MCF 10A (cell line): ENCODE measurements around the gene PGM2. TPM values are rescaled to one million over a fixed set of nuclear protein-coding genes. Genes with fewer than 3 reads are reported as not detected.

ENCODE experiments used
- BruUV-seq: library from RNA; stranded (reverse); fragments of 400-500 nt; replicated peaks from 2 replicates; lab custom pipeline; 2021; lab: Mats Ljungman, UMichigan
- CTCF ChIA-PET: fragments of 300-600 bp; sonication (Branson Sonifier 250); formaldehyde crosslinking; extraction: SDS; loops from one replicate; lab custom pipeline; 2021; ENCODE audit warnings: antibody characterized with exemption, inconsistent platforms; lab: Yijun Ruan, JAX
- POLR2A ChIA-PET: fragments of 300-600, 350-650 bp; sonication (Branson Sonifier 250); formaldehyde crosslinking; extraction: SDS; loops from one replicate; lab custom pipeline; 2020; ENCODE audit warnings: antibody characterized with exemption, inconsistent platforms; lab: Yijun Ruan, JAX
- DNase-seq: peaks from one replicate; pipeline ENCODE4 v3.0.0-alpha.2; 2018; ENCODE audit not compliant: unreplicated experiment
- H3K27ac Mint-ChIP-seq: one replicate; pipeline ENCODE4 v1.8.0; 2022; ENCODE audit warnings: mild to moderate bottlenecking, low read depth, mixed read lengths; ENCODE audit not compliant: unreplicated experiment
- H3K27me3 Mint-ChIP-seq: one replicate; pipeline ENCODE4 v1.8.0; 2022; ENCODE audit warnings: mixed read lengths; ENCODE audit not compliant: insufficient read depth, unreplicated experiment
- H3K36me3 Mint-ChIP-seq: one replicate; pipeline ENCODE4 v1.8.0; 2022; ENCODE audit warnings: mild to moderate bottlenecking, moderate library complexity, mixed read lengths; ENCODE audit not compliant: insufficient read depth, unreplicated experiment
- H3K4me1 Mint-ChIP-seq: one replicate; pipeline ENCODE4 v1.8.0; 2022; ENCODE audit warnings: mixed read lengths; ENCODE audit not compliant: insufficient read depth, unreplicated experiment
- H3K4me3 Mint-ChIP-seq: one replicate; pipeline ENCODE4 v1.8.0; 2022; ENCODE audit warnings: mild to moderate bottlenecking, moderate library complexity, mixed read lengths; ENCODE audit not compliant: unreplicated experiment
- H3K9me3 Mint-ChIP-seq: one replicate; pipeline ENCODE4 v1.8.0; 2022; ENCODE audit warnings: mixed read lengths; ENCODE audit not compliant: unreplicated experiment
- intact Hi-C: fragments of 100-400 bp; cut with micrococcal nuclease; formaldehyde crosslinking; loops from 2 replicates; pipeline ENCODE4 v1.14.1; 2022
- total RNA-seq: library from RNA; stranded (reverse); gene quantifications from 2 replicates; pipeline ENCODE4 v1.2.3, GENCODE V29; 2022
- TF ChIP-seq, protein P1 (sequence below): fragments of 200-600 bp; IDR thresholded peaks from one replicate; pipeline ENCODE4 v1.8.0; 2022; ENCODE audit warnings: antibody characterized with exemption, mild to moderate bottlenecking; ENCODE audit not compliant: unreplicated experiment

Gene PGM2
- total RNA-seq, 1 experiment from 2014 or later: 27.9 TPM

DNA sequence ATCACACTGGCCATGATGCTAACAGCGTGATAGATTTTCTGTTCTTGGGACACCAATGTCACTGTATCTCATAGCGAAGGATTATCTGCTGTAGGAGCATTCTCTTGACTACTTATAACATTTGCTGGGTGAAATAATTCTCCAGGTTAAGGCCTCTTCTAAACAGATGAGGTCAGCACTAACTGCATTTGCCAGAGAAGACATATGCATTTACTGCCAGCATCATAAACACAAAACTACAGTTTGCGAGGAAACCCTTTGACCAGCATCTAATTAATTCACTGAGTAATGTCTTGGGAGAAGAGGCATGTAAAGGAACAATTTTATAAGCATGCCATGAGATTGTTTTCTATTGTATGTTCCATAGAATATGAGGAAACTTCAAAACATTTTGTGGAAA is 78.3 kb downstream of the PGM2 start:
- TF ChIP-seq, protein P1, sequence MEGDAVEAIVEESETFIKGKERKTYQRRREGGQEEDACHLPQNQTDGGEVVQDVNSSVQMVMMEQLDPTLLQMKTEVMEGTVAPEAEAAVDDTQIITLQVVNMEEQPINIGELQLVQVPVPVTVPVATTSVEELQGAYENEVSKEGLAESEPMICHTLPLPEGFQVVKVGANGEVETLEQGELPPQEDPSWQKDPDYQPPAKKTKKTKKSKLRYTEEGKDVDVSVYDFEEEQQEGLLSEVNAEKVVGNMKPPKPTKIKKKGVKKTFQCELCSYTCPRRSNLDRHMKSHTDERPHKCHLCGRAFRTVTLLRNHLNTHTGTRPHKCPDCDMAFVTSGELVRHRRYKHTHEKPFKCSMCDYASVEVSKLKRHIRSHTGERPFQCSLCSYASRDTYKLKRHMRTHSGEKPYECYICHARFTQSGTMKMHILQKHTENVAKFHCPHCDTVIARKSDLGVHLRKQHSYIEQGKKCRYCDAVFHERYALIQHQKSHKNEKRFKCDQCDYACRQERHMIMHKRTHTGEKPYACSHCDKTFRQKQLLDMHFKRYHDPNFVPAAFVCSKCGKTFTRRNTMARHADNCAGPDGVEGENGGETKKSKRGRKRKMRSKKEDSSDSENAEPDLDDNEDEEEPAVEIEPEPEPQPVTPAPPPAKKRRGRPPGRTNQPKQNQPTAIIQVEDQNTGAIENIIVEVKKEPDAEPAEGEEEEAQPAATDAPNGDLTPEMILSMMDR: no peak
- Mint-ChIP-seq H3K4me3 (no peak overlapping the region), H3K27ac (no peak overlapping the region), H3K4me1 (peaks cover 8% of the 10 kb centered on the region), H3K9me3 (no peaks in the 10 kb centered on the region), H3K27me3 (no peaks in the 10 kb centered on the region), H3K36me3 (no peaks in the 10 kb centered on the region)
- no TSS peak for BruUV-seq
- intact Hi-C loops: no loop called here
- ChIA-PET POLR2A (no interaction called here), CTCF (interaction anchor here (0.6 kb wide), 1 partner anchor 1082 kb away, joined by 3 read pairs; no protein-coding TSS in a partner anchor)
- DNase-seq: no peak

DNA sequence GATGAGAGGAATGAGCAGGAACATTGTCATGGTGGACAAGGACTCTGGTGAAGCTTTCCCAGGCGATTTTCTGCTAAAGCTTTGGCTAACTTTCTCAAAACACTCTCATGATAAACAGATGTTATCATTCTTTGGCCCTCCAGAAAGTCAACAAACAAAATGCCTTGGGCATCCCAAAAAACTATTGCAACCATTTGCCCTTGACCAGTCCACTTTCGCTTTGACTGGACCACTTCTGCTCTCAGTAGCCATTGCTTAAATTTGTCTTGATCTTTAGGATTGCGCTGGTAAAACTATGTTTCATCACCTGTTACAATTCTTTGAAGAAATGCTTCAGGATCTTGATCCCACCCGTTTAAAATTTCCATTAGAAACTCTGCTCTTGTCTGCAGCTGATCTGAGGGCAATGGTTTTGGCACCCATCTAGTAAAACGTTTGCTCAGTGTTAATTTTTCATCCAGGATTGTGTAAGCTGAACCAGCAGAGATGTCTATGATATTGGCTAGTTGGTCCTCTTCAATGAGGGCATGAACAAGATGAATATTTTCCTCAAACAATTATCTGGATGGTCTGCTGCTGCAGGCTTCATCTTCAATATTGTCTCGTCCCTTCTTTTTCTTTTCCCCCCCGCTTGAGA is 79.2 kb downstream of the PGM2 start:
- POLR2A ChIA-PET: no interaction called here
- intact Hi-C loops: no loop called here
- CTCF ChIA-PET: interaction anchor here (0.6 kb wide), 1 partner anchor 1082 kb away, joined by 3 read pairs; no protein-coding TSS in a partner anchor
- no peak overlapping the region for H3K4me3 Mint-ChIP-seq
- no peak overlapping the region for H3K27ac Mint-ChIP-seq
- no peaks in the 10 kb centered on the region for H3K36me3 Mint-ChIP-seq
- BruUV-seq: no TSS peak
- no peaks in the 10 kb centered on the region for H3K27me3 Mint-ChIP-seq
- DNase-seq: no peak
- peaks cover 8% of the 10 kb centered on the region for H3K4me1 Mint-ChIP-seq
- H3K9me3 Mint-ChIP-seq: no peaks in the 10 kb centered on the region
- TF ChIP-seq, protein P1: no peak

DNA sequence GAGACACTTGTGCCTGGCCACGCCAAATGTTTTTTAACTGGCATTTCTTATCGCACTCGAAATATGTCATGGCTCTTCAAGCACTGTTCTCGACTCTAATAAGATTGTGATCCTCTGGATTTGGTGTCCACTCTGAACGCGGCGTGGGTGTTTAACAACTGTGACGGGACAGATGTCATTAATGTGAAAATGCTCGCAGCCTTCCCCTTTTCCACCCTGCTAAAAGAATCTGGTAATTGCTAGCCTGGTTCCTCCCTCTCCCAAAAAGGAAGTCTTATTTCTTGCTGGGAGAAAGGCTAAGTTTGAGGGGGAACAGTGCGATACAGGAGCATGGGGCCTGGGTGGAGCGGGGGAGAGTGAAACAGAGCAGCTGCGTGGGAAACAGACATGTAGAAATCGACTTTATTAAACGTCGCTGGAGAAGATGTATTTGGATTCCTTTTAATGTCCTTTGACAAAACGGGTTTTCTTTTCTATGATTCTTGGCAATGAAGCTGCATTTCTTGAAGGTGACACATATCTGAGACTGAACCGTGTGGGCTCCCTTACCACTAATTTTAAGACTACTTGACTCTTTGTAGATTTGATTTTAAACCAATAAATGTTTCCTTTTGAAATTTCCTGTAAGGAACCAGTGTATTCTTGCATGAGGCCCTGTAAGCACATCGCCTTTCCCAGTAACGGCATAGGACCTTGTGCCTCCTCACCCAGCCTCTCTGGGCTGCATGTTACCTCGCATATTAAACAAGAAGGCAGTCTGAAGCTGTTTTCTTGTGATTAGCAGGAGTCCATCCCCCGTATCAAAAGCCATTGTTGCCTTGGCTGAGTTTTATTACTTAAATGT is 82.2 kb downstream of the PGM2 start:
- POLR2A ChIA-PET: interaction anchor here (1.4 kb wide), 1 partner anchor 83 kb away, joined by 6 read pairs; the partner anchor contains the start of gene PGM2

More for the DNA sequence above, 82.2 kb downstream of the PGM2 start:
- TF ChIP-seq, protein P1: no peak
- Mint-ChIP-seq H3K36me3 (no peaks in the 10 kb centered on the region), H3K9me3 (no peaks in the 10 kb centered on the region), H3K4me3 (no peak overlapping the region), H3K4me1 (peaks cover 8% of the 10 kb centered on the region), H3K27ac (no peak overlapping the region), H3K27me3 (no peaks in the 10 kb centered on the region)
- intact Hi-C loops: no loop called here
- no TSS peak for BruUV-seq
- peak; percentile 26 for DNase-seq
- CTCF ChIA-PET: no interaction called here
